Activated naive CD4-positive, alpha-beta T cell treated with anti-CD3 and anti-CD28 coated beads, Interleukin-2, amount 50 U/mL, for 72 hours (primary cell): ENCODE measurements around the gene CHGA. TPM values are rescaled to one million over a fixed set of nuclear protein-coding genes. Genes with fewer than 3 reads are reported as not detected.

ENCODE experiments used
- ATAC-seq, 2 donors: fragments of 150-1000 bp; cut with Tn5 transposase; 2 replicates each; pipeline ENCODE4 v1.10.0; 2021; ENCODE audit warnings: mild to moderate bottlenecking in 2 of 2, moderate library complexity in 2 of 2
- DNase-seq, 2 donors: peaks; one replicate each; pipeline ENCODE4 v3.0.0; 2021 to 2022; ENCODE audit warnings: low spot score in 2 of 2
- H3K27ac Mint-ChIP-seq, 2 donors: one replicate each; pipeline ENCODE4 v1.8.0; 2022; ENCODE audit warnings: mild to moderate bottlenecking in 2 of 2, mixed read lengths in 2 of 2
- H3K36me3 Mint-ChIP-seq, 2 donors: one replicate each; pipeline ENCODE4 v1.8.0; 2022; ENCODE audit warnings: mixed read lengths in 2 of 2
- H3K9me3 Mint-ChIP-seq, 2 donors: one replicate each; pipeline ENCODE4 v1.8.0; 2022; ENCODE audit warnings: mixed read lengths in 2 of 2
- total RNA-seq, 2 donors: library from RNA; stranded (reverse); gene quantifications; one replicate each; pipeline ENCODE4 v1.2.3, GENCODE V29; 2022

The CHGA gene, protein sequence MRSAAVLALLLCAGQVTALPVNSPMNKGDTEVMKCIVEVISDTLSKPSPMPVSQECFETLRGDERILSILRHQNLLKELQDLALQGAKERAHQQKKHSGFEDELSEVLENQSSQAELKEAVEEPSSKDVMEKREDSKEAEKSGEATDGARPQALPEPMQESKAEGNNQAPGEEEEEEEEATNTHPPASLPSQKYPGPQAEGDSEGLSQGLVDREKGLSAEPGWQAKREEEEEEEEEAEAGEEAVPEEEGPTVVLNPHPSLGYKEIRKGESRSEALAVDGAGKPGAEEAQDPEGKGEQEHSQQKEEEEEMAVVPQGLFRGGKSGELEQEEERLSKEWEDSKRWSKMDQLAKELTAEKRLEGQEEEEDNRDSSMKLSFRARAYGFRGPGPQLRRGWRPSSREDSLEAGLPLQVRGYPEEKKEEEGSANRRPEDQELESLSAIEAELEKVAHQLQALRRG
- not detected for total RNA-seq

DNA sequence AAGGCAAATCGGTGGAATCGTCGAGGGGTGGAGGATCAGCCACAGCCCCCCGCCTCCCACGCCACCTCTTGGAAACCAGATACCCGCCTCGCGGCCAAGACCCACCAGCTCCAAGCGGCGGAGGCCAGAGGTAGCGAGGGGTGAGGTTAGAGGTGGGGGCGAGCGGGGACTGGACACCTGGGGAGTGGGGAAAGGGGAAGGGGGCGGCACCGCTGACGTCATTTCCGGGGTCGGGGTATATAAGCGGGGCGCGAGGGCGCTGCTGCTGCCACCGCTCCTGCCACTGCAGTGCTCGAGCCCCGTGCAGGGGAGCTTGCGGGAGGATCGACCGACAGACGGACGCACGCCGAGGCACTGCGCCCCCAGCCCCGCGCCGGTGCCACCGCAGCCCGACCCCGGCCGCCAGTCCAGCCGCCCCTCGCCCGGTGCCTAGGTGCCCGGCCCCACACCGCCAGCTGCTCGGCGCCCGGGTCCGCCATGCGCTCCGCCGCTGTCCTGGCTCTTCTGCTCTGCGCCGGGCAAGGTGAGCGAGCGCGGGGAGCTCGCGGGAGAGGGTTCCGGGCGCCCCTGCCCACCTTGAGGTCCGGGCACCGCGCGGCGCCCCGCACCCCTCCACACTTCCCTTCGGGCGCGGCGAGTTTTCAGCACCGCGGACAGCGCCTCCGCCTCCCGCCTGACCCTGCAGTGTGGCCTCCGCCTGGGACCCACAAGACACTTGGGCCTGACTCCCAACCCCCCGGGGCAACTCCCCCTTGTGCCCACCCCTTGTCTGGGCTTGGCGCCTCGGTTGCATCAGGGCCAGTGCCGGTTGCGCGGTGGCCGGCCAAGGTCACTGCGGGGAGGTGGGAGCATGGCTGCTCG is at the start of gene CHGA:
TSS of gene CHGA (plus strand) at position 268 of the 861 bp plus-strand sequence. CDS start at position 478, 210 bp downstream.
- Mint-ChIP-seq H3K27ac (no peak within 1 kb of the TSS), H3K36me3 (peaks cover 0 to 10% of the 10 kb centered on the region in 2 donors), H3K9me3 (peaks cover 0 to 13% of the 10 kb centered on the region in 2 donors)
- DNase-seq = peak in 1 of 2 donors; percentile 70
- peak; percentile 59 to 70 for ATAC-seq

DNA sequence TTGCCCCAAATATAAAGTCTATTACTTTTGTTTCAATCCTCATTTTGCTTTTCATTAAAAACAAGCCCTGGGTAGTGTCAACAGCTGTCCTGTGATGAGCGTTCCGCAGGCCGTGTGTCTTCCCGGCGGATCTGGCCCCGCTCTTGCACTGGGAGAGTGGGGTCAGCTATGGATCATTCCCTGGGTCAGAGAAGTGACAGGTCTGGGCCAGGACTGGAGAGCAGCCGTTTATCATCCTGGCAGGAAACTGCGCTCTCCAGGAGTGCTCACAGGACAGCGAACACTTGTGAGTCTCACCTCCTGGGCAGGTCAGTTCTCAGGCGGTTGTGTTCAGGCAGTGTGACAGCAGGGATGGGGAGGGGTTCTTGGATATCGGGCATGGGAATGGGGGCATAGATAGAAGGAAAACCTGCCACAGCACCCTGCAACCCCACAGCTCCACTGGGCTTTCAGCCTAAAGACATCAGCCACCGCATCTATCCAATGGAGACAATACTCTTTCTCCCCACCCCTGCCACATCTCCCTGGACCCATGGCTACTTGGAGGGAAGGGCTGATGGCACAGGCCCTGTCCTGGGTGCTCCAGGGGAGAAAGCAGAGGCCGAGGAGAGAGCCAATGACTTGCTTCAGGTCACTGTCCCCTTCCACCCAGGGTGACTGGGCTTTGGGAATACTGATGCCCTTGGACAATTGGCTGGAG is 47.8 kb upstream of the CHGA start:
- Mint-ChIP-seq H3K9me3 (no peaks in the 10 kb centered on the region), H3K36me3 (no peaks in the 10 kb centered on the region), H3K27ac (no peak overlapping the region)
- DNase-seq (no peak), ATAC-seq (no peak)

- ATAC-seq (no peak), DNase-seq (no peak)
- H3K27ac Mint-ChIP-seq = no peak overlapping the region
- H3K36me3 Mint-ChIP-seq = no peaks in the 10 kb centered on the region
- no peaks in the 10 kb centered on the region for H3K9me3 Mint-ChIP-seq
Observed at GRCh38 chr14:92877757-92878431, 45.1 kb upstream of the CHGA start.

- H3K9me3 Mint-ChIP-seq = no peaks in the 10 kb centered on the region
- H3K27ac Mint-ChIP-seq = no peak overlapping the region
- ATAC-seq (no peak), DNase-seq (no peak)
- H3K36me3 Mint-ChIP-seq = no peaks in the 10 kb centered on the region
Observed at GRCh38 chr14:92880351-92880750, 42.6 kb upstream of the CHGA start.

- no peaks in the 10 kb centered on the region for H3K9me3 Mint-ChIP-seq
- no peaks in the 10 kb centered on the region for H3K36me3 Mint-ChIP-seq
- no peak for ATAC-seq
- no peak overlapping the region for H3K27ac Mint-ChIP-seq
- DNase-seq = no peak
Observed at GRCh38 chr14:92880851-92881250, 42.1 kb upstream of the CHGA start.

- no peaks in the 10 kb centered on the region for H3K36me3 Mint-ChIP-seq
Observed at GRCh38 chr14:92883066-92883465, 39.9 kb upstream of the CHGA start.

DNA sequence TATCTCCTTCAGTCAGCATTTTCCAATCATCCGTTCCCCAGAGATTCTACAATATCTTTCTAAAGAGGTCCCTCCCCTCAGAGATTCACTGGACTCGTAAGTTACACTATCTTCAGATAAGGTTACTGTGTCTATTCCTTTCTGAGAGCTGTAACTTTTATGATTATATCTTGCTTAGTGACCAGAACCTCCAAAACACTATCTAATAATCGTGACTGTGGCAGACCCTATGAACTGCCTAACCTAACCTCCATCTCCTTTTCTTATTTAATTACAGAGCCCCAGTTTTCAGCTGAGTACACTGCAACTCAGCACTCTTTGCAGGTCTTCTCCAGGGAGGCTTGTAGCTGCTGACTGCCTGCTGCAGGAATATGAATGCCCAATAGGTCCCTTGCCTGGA is 38.5 kb upstream of the CHGA start:
- DNase-seq (no peak), ATAC-seq (no peak)
- peaks cover 0 to 8% of the 10 kb centered on the region in 2 donors for H3K9me3 Mint-ChIP-seq
- H3K27ac Mint-ChIP-seq = no peak overlapping the region
- no peaks in the 10 kb centered on the region for H3K36me3 Mint-ChIP-seq

More at GRCh38 chr14:92883066-92883465, 39.9 kb upstream of the CHGA start:
- H3K9me3 Mint-ChIP-seq = peaks cover 0 to 3% of the 10 kb centered on the region in 2 donors
- ATAC-seq (no peak), DNase-seq (no peak)
- H3K27ac Mint-ChIP-seq = no peak overlapping the region

GRCh38 chr14:92885279-92886061 is 37.5 kb upstream of the CHGA start:
- H3K36me3 Mint-ChIP-seq = no peaks in the 10 kb centered on the region
- no peak for ATAC-seq
- peak overlapping the region in 1 of 2 donors; percentile 41 for H3K27ac Mint-ChIP-seq
- H3K9me3 Mint-ChIP-seq = peaks cover 0 to 8% of the 10 kb centered on the region in 2 donors
- no peak for DNase-seq

GRCh38 chr14:92886337-92886736 is 36.6 kb upstream of the CHGA start:
- ATAC-seq (no peak), DNase-seq (no peak)
- Mint-ChIP-seq H3K9me3 (peaks cover 0 to 8% of the 10 kb centered on the region in 2 donors), H3K27ac (no peak overlapping the region), H3K36me3 (no peaks in the 10 kb centered on the region)

DNA sequence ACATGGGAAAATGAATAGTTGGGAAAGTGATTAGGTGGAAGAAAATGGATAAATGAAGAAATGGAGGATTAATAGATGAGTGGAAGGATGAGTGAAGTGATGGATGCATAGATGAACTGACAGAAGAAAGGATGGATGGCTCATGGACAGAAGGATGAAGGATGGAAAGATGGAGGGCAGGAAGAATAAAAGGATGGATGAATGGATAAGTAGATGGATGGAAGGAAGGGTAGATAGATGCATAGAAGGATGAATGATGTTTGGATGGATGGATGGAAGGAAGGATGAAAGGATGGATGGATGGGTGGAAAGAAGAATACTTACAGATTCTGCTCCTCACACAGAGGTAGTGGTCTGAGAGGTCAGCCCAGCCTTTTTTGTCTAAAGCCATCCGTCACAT is 35.8 kb upstream of the CHGA start:
- ATAC-seq (no peak), DNase-seq (no peak)
- H3K27ac Mint-ChIP-seq = no peak overlapping the region
- H3K36me3 Mint-ChIP-seq = no peaks in the 10 kb centered on the region
- H3K9me3 Mint-ChIP-seq = peaks cover 0 to 8% of the 10 kb centered on the region in 2 donors

- H3K27ac Mint-ChIP-seq = no peak overlapping the region
- H3K9me3 Mint-ChIP-seq = peaks cover 5 to 19% of the 10 kb centered on the region in 2 donors
- DNase-seq = no peak
- ATAC-seq = no peak
- H3K36me3 Mint-ChIP-seq = peaks cover 10 to 11% of the 10 kb centered on the region in 2 donors
Observed at GRCh38 chr14:92888896-92889295, 34.1 kb upstream of the CHGA start.

GRCh38 chr14:92890830-92891588 is 31.9 kb upstream of the CHGA start:
- peaks cover 12 to 13% of the 10 kb centered on the region in 2 donors for H3K36me3 Mint-ChIP-seq
- no peak for DNase-seq
- ATAC-seq = no peak
- H3K27ac Mint-ChIP-seq = no peak overlapping the region
- H3K9me3 Mint-ChIP-seq = peaks cover 10 to 23% of the 10 kb centered on the region in 2 donors

DNA sequence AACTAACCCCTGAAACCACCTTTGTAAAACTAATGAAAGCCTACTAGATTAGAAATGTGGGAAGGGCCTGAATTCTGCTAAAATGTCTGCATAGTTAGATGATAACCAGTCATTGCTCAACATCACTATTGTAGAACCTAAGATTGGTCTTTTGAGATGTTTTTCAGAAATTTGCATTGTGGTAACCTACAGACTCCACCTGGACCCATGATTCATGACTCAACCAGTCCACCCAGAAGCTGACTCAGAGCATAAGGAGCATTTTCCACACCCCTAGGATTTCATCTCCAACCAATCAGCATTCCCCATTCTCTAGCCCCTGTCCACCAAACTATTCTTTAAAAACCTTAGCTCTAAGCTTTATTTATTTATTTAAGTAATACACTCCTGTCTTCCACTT is 30.4 kb upstream of the CHGA start:
- peaks cover 10 to 23% of the 10 kb centered on the region in 2 donors for H3K9me3 Mint-ChIP-seq
- DNase-seq (no peak), ATAC-seq (peak; percentile 49 to 88)
- peaks cover 12 to 13% of the 10 kb centered on the region in 2 donors for H3K36me3 Mint-ChIP-seq
- peak overlapping the region in 1 of 2 donors; percentile 15 for H3K27ac Mint-ChIP-seq

DNA sequence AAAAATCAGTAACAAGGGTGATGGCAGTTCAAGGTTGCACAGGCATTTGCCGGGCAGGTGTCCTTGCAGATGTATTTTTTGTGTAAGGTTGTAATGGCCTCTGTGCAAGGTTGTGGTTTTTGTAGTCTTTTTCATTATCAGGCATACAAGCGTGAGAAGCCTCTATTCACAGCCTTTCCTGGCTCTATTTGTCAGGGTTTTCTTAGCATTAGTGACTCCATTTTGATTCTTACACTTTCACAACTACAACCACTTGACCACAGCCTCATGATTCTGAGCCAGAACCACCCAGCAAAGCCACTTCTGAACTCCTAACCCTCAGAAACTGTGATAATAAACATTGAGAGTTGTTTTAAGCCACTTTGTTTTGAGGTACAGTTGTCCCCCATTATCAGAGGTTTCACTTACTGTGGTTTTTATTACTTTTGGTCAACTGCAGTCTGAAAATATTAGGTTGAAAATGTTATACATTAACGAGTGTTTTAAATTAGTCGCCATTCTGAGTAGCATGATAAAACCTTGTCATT is 27.5 kb upstream of the CHGA start:
- Mint-ChIP-seq H3K27ac (no peak overlapping the region), H3K9me3 (peaks cover 10 to 15% of the 10 kb centered on the region in 2 donors), H3K36me3 (peaks cover 12 to 13% of the 10 kb centered on the region in 2 donors)
- DNase-seq = no peak
- no peak for ATAC-seq
